CD14-positive monocyte (primary cell): ENCODE data around the gene CNTN5. TPM values are rescaled to one million over a fixed set of nuclear protein-coding genes. Genes with fewer than 3 reads are reported as not detected.

ENCODE experiments used
- DNase-seq, 3 donors: peaks; one replicate each; pipeline ENCODE4 v3.0.0-alpha.2; 2011 to 2022
- H2AFZ ChIP-seq: 2 replicates; pipeline ENCODE4 v1.6.0; 2012; ENCODE audit warnings: mild to moderate bottlenecking, low read depth, low read length, inconsistent platforms; ENCODE audit not compliant: insufficient read depth, poor library complexity, severe bottlenecking
- H3K27ac ChIP-seq, 2 donors: 1 replicate in 1 of 2; 2 replicates in 1 of 2; pipeline ENCODE4 v1.5.1; 2012 to 2013; ENCODE audit warnings: low read length in 2 of 2, control low read depth in 1 of 2, inconsistent platforms in 1 of 2, low read depth in 1 of 2, mild to moderate bottlenecking in 1 of 2
- H3K27me3 ChIP-seq, 2 donors: one replicate each; pipeline versions ENCODE4 v1.6.0 to v1.6.1; 2011 to 2013; ENCODE audit warnings: low read length in 2 of 2; ENCODE audit not compliant: control insufficient read depth in 2 of 2, insufficient read depth in 2 of 2
- H3K36me3 ChIP-seq, 2 donors: replicated peaks in 1 of 2; 1 replicate in 1 of 2; 2 replicates in 1 of 2; pipeline versions ENCODE4 v1.5.1 to v1.6.1; 2012 to 2013; ENCODE audit warnings: low read length in 2 of 2, control low read depth in 1 of 2, inconsistent platforms in 1 of 2, mild to moderate bottlenecking in 1 of 2; ENCODE audit not compliant: insufficient read depth in 2 of 2, control insufficient read depth in 1 of 2
- H3K4me1 ChIP-seq, 2 donors: 1 replicate in 1 of 2; 2 replicates in 1 of 2; pipeline versions ENCODE4 v1.5.1 to v1.6.1; 2012 to 2013; ENCODE audit warnings: low read length in 2 of 2, control low read depth in 1 of 2, inconsistent platforms in 1 of 2, mild to moderate bottlenecking in 1 of 2, moderate library complexity in 1 of 2; ENCODE audit not compliant: insufficient read depth in 2 of 2, control insufficient read depth in 1 of 2
- H3K4me2 ChIP-seq: replicated peaks from 2 replicates; pipeline ENCODE3; 2012; ENCODE audit warnings: low read length, moderate library complexity, mild to moderate bottlenecking; ENCODE audit not compliant: poor library complexity, severe bottlenecking; ENCODE audit errors: extremely low read depth
- H3K4me3 ChIP-seq, 3 experiments: fragments of 200-600 bp in 1 of 3; sonication (generic) in 1 of 3; replicated peaks in 1 of 3; 1 replicate in 2 of 3; 2 replicates in 1 of 3; pipeline ENCODE4 v1.5.1; 2011 to 2013; ENCODE audit warnings: low read length in 3 of 3, mild to moderate bottlenecking in 3 of 3, control low read depth in 2 of 3, low read depth in 2 of 3, inconsistent platforms in 1 of 3, moderate library complexity in 1 of 3
- H3K79me2 ChIP-seq: 2 replicates; pipeline ENCODE4 v1.6.0; 2012; ENCODE audit warnings: mild to moderate bottlenecking, control low read depth, inconsistent platforms, low read length, moderate library complexity; ENCODE audit not compliant: insufficient read depth
- H3K9ac ChIP-seq: 2 replicates; pipeline ENCODE4 v1.6.0; 2017; ENCODE audit warnings: low read length, mild to moderate bottlenecking; ENCODE audit not compliant: insufficient read depth, poor library complexity, severe bottlenecking
- H3K9me3 ChIP-seq, 2 donors: replicated peaks in 1 of 2; 1 replicate in 1 of 2; 2 replicates in 1 of 2; pipeline versions ENCODE4 v1.5.1 to v1.6.1; 2012 to 2013; ENCODE audit warnings: low read length in 2 of 2, control low read depth in 1 of 2; ENCODE audit not compliant: control insufficient read depth in 1 of 2, insufficient read depth in 1 of 2
- H4K20me1 ChIP-seq: 2 replicates; pipeline ENCODE4 v1.6.0; 2012; ENCODE audit warnings: mild to moderate bottlenecking, low read length, control low read depth, moderate library complexity; ENCODE audit not compliant: insufficient read depth
- H3K27ac Mint-ChIP-seq, 7 donors: one replicate each; pipeline ENCODE4 v1.8.0; 2020; ENCODE audit warnings: mild to moderate bottlenecking in 7 of 7, mixed read lengths in 7 of 7, moderate library complexity in 6 of 7, inconsistent platforms in 2 of 7
- H3K27me3 Mint-ChIP-seq, 3 donors: one replicate each; pipeline ENCODE4 v1.8.0; 2021 to 2022; ENCODE audit warnings: low read depth in 3 of 3, mild to moderate bottlenecking in 3 of 3, mixed read lengths in 3 of 3, moderate library complexity in 3 of 3, inconsistent platforms in 1 of 3
- H3K36me3 Mint-ChIP-seq, 2 donors: one replicate each; pipeline ENCODE4 v1.8.0; 2020; ENCODE audit warnings: mixed read lengths in 2 of 2, inconsistent platforms in 1 of 2, mild to moderate bottlenecking in 1 of 2
- H3K4me1 Mint-ChIP-seq: one replicate; pipeline ENCODE4 v1.8.0; 2020; ENCODE audit warnings: mild to moderate bottlenecking, mixed read lengths
- H3K4me3 Mint-ChIP-seq, 2 donors: one replicate each; pipeline ENCODE4 v1.8.0; 2020; ENCODE audit warnings: mild to moderate bottlenecking in 2 of 2, mixed read lengths in 2 of 2, moderate library complexity in 1 of 2
- H3K9me3 Mint-ChIP-seq, 7 donors: one replicate each; pipeline ENCODE4 v1.8.0; 2020 to 2022; ENCODE audit warnings: mixed read lengths in 7 of 7, mild to moderate bottlenecking in 6 of 7, moderate library complexity in 6 of 7, inconsistent platforms in 2 of 7
- WGBS: methylation state at CpG from one replicate; pipeline ENCODE4 v1.1.5; 2013; ENCODE audit warnings: missing lambda C conversion rate; ENCODE audit not compliant: insufficient coverage; 5-methylcytosine and 5-hydroxymethylcytosine counted together
- intact Hi-C, 2 donors: fragments of 100-400 bp; cut with micrococcal nuclease; formaldehyde crosslinking; loops; one replicate each; pipeline versions ENCODE4 v1.15.0 to v1.15.1; 2023
- polyA plus RNA-seq, 3 donors: library from polyadenylated mRNA; depleted of rRNA in 1 of 3; unstranded in 2 of 3; stranded (reverse) in 1 of 3; fragments of 300-500 nt in 2 of 3; fragments of >200 nt in 1 of 3; fragmentation: Illumina TruSeq in 2 of 3; gene quantifications; 1 replicate in 2 of 3; 2 replicates in 1 of 3; pipeline ENCODE4 v1.2.3, GENCODE V29; 2012 to 2021
- TF ChIP-seq, protein P1 (sequence below): fragments of 200-600 bp; IDR thresholded peaks from one replicate; pipeline ENCODE4 v1.8.0; 2022; ENCODE audit warnings: antibody characterized with exemption, mild to moderate bottlenecking

CNTN5 gene
- polyA plus RNA-seq, 3 donors = not detected

DNA sequence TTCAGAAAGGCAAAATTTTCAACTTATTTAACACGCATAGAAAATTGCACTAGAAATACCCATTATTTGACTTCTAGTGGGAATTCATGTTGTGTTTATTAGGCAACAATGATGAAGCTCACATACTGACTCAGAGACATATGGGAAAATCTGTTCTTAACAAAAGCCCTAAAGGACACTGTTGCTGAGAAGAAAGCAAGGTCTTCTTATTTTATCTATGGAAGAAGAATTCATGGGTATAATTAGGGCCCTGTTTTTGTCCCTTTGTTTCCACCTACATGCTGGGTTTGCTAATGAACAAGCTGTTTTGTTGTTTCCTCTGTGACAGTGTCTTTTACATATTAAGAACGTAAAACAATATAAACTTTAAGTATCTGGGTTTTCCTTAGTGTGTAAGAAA lies 1059.6 kb downstream of the CNTN5 start:
- Mint-ChIP-seq H3K9me3 (peaks cover 0 to 7% (median 2%) of the 10 kb centered on the region in 7 donors), H3K4me1 (no peaks in the 10 kb centered on the region), H3K27ac (no peak overlapping the region)

GRCh38 chr11:100080821-100081220 lies 1060.1 kb downstream of the CNTN5 start:
- TF ChIP-seq, protein P1, sequence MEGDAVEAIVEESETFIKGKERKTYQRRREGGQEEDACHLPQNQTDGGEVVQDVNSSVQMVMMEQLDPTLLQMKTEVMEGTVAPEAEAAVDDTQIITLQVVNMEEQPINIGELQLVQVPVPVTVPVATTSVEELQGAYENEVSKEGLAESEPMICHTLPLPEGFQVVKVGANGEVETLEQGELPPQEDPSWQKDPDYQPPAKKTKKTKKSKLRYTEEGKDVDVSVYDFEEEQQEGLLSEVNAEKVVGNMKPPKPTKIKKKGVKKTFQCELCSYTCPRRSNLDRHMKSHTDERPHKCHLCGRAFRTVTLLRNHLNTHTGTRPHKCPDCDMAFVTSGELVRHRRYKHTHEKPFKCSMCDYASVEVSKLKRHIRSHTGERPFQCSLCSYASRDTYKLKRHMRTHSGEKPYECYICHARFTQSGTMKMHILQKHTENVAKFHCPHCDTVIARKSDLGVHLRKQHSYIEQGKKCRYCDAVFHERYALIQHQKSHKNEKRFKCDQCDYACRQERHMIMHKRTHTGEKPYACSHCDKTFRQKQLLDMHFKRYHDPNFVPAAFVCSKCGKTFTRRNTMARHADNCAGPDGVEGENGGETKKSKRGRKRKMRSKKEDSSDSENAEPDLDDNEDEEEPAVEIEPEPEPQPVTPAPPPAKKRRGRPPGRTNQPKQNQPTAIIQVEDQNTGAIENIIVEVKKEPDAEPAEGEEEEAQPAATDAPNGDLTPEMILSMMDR = no peak
- Mint-ChIP-seq H3K27me3 (peaks cover 0 to 1% (median 0%) of the 10 kb centered on the region in 3 donors), H3K4me1 (no peaks in the 10 kb centered on the region), H3K4me3 (no peak overlapping the region), H3K36me3 (no peaks in the 10 kb centered on the region), H3K9me3 (peaks cover 0 to 7% (median 2%) of the 10 kb centered on the region in 7 donors), H3K27ac (no peak overlapping the region)
- Histone ChIP-seq H3K79me2 (no peaks in the 10 kb centered on the region), H3K27me3 (no peaks in the 10 kb centered on the region), H3K4me1 (no peaks in the 10 kb centered on the region), H3K27ac (no peak overlapping the region), H3K9me3 (peaks cover 0 to 3% of the 10 kb centered on the region in 2 donors), H3K36me3 (no peaks in the 10 kb centered on the region), H2AFZ (no peak overlapping the region), H3K9ac (no peak overlapping the region), H4K20me1 (no peaks in the 10 kb centered on the region), H3K4me3 (no peak overlapping the region), H3K4me2 (no peak overlapping the region)
- no peak for DNase-seq
- intact Hi-C loops = no loop called here

More for the DNA sequence above, 1059.6 kb downstream of the CNTN5 start:
- no CpG with 5 or more reads among the region's 2 CpGs for WGBS
- H3K27ac ChIP-seq = no peak overlapping the region
- no peaks in the 10 kb centered on the region for H4K20me1 ChIP-seq
- H3K9ac ChIP-seq = no peak overlapping the region
- no peak overlapping the region for H2AFZ ChIP-seq
- H3K4me3 Mint-ChIP-seq = no peak overlapping the region
- H3K27me3 Mint-ChIP-seq = peaks cover 0 to 1% (median 0%) of the 10 kb centered on the region in 3 donors
- TF ChIP-seq, protein P1 = no peak
- H3K27me3 ChIP-seq = no peaks in the 10 kb centered on the region
- H3K79me2 ChIP-seq = no peaks in the 10 kb centered on the region
- H3K9me3 ChIP-seq = peaks cover 0 to 3% of the 10 kb centered on the region in 2 donors
- no peaks in the 10 kb centered on the region for H3K36me3 ChIP-seq
- H3K4me1 ChIP-seq = no peaks in the 10 kb centered on the region
- intact Hi-C loops = no loop called here
- H3K4me2 ChIP-seq = no peak overlapping the region
- no peaks in the 10 kb centered on the region for H3K36me3 Mint-ChIP-seq
- H3K4me3 ChIP-seq = no peak overlapping the region
- no peak for DNase-seq
